ENCODE data around the gene CANT1.
A peak's percentile ranks its signal among the peaks of the same experiment; 100 is the strongest.

The CANT1 gene

GRCh38 chr17:79009397-79010303 is at the start of gene CANT1:
Gene CANT1 (minus strand): TSS chr17:79009764. CDS start chr17:78997622, 12,142 bp downstream.
- peak within 1 kb of the TSS; percentile 91 for H3K27ac ChIP-seq
- DNase-seq (ENCODE audit: low read depth, low spot score), result no peak

- no peak overlapping the region for H3K27ac ChIP-seq
- no peak for DNase-seq (ENCODE audit: low read depth, low spot score)
Measured at GRCh38 chr17:79057737-79058385, 48.3 kb upstream of the CANT1 start.

- no peak overlapping the region for H3K27ac ChIP-seq
- no peak for DNase-seq (ENCODE audit: low read depth, low spot score)
Measured at GRCh38 chr17:79055197-79055596, 45.6 kb upstream of the CANT1 start.

DNA sequence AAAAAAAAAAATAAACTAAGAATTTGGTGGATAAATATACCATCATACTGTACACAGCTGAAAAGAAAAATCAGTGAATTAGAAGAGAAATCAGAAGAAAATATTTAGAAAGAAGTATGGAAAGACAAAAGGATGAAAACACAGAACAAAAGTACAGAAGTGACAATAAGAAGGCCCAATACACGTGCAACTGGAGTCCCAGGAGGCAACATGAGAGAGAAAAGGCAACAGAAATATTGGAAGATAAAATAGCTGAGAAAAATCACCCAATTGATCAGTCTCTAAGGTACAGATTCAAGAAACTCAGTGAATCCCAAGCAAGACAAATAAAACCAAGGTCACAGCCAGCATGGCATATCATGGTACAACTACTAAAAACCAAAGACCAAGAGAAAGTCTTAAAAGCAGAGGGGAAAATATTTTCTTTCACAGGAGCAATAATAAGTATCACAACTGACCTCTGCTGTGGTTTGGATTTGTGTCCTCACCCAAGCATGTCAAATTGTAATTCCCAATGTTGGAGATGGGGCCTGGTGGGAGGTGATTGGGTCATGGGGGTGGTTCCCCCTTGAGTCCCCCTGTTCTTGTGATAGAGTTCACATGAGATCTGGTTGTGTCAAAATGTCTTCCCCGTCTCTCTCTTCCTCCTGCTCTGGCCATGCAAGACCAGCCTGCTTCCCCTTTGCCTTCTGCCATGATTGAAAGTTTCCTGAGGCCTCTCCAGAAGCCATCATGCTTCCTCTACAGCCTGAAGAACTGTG is 44.8 kb upstream of the CANT1 start:
- DNase-seq (ENCODE audit: low read depth, low spot score), result no peak
- no peak overlapping the region for H3K27ac ChIP-seq

DNA sequence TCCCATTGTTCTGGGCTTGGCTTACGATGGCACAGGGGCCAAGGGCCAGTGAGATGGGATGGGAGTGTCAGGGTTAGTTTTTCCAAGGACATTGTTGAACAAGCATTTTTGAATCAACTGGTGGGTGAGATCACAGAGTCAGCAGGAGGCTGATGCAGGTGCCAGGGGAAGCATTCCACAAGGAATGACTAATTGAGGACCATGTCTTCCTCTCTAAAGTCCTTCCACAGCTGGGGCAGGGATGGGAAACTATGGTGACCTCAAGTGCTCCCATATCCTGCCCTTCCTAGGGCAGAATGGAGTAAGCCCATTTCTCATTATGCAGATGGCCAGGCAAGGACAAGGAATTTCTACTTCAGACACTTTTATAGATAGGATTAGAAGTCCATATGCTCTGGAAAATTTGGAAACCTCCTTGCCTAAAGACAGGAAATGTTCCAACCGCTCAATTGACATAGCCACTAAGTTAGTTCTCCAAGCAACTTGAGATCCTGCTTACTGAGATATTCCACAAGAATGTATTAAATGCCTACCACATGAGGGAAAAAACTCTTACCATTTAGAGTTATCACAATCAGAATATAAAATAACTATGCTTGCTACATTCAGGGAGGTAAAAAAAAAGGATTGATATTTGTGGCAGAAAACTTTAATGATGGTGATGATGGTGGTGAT is 43.8 kb upstream of the CANT1 start:
- no peak for DNase-seq (ENCODE audit: low read depth, low spot score)
- H3K27ac ChIP-seq, result no peak overlapping the region

DNA sequence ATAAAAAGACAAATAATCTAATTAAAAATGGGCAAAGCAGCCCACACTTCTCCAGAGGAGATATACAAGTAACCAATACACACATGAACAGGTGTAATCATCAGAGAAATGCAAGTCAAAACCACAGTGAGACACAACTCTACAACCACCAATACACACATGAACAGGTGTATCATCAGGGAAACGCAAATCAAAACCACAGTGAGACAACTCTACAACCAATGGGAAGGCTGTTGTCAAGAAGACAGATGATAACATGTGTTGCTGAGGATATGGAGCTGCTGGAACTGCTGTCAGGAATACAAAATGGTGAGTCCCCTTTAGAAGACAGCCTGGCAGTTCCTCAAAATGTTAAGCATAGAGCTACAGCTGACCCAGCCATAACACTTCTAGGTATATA is 42.6 kb upstream of the CANT1 start:
- no peak for DNase-seq (ENCODE audit: low read depth, low spot score)
- H3K27ac ChIP-seq, result no peak overlapping the region

- DNase-seq (ENCODE audit: low read depth, low spot score), result no peak
- no peak overlapping the region for H3K27ac ChIP-seq
Measured at GRCh38 chr17:79051306-79051705, 41.7 kb upstream of the CANT1 start.

DNA sequence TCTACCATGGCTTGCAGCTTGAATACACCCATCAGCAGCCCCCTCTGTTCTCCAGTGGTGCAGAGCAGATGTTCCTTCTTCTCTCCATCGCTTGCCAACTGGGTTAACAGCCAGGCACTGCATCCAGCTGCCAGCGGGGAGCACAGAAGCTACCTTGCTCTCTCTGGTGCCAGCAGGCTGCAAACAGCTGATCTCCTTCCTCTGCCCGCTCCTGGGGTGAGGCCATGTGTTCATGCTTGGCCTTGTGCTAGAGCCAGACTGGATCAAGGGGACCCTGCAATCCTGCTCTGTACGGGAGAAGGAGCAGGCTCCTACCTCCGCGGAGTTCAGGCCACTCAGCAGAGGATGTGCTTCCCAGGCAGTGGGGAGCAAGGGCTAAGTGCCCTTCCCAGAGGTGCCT is 41.0 kb upstream of the CANT1 start:
- DNase-seq (ENCODE audit: low read depth, low spot score), result no peak
- H3K27ac ChIP-seq, result no peak overlapping the region

- H3K27ac ChIP-seq, result no peak overlapping the region
- no peak for DNase-seq (ENCODE audit: low read depth, low spot score)
Measured at GRCh38 chr17:79049821-79050220, 40.3 kb upstream of the CANT1 start.

DNA sequence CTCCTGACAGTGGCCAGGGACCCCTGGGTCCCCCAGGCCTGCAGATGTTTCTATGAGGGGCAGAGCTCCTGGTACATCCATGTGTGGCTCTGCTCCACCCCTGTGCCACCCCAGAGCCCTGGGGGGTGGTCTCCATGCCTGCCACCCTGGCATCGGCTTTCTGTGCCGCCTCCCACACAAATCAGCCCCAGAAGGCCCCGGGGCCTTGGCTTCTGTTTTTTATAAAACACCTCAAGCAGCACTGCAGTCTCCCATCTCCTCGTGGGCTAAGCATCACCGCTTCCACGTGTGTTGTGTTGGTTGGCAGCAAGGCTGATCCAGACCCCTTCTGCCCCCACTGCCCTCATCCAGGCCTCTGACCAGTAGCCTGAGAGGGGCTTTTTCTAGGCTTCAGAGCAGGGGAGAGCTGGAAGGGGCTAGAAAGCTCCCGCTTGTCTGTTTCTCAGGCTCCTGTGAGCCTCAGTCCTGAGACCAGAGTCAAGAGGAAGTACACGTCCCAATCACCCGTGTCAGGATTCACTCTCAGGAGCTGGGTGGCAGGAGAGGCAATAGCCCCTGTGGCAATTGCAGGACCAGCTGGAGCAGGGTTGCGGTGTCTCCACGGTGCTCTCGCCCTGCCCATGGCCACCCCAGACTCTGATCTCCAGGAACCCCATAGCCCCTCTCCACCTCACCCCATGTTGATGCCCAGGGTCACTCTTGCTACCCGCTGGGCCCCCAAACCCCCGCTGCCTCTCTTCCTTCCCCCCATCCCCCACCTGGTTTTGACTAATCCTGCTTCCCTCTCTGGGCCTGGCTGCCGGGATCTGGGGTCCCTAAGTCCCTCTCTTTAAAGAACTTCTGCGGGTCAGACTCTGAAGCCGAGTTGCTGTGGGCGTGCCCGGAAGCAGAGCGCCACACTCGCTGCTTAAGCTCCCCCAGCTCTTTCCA is 39.5 kb upstream of the CANT1 start:
- no peak overlapping the region for H3K27ac ChIP-seq
- DNase-seq (ENCODE audit: low read depth, low spot score), result no peak

DNA sequence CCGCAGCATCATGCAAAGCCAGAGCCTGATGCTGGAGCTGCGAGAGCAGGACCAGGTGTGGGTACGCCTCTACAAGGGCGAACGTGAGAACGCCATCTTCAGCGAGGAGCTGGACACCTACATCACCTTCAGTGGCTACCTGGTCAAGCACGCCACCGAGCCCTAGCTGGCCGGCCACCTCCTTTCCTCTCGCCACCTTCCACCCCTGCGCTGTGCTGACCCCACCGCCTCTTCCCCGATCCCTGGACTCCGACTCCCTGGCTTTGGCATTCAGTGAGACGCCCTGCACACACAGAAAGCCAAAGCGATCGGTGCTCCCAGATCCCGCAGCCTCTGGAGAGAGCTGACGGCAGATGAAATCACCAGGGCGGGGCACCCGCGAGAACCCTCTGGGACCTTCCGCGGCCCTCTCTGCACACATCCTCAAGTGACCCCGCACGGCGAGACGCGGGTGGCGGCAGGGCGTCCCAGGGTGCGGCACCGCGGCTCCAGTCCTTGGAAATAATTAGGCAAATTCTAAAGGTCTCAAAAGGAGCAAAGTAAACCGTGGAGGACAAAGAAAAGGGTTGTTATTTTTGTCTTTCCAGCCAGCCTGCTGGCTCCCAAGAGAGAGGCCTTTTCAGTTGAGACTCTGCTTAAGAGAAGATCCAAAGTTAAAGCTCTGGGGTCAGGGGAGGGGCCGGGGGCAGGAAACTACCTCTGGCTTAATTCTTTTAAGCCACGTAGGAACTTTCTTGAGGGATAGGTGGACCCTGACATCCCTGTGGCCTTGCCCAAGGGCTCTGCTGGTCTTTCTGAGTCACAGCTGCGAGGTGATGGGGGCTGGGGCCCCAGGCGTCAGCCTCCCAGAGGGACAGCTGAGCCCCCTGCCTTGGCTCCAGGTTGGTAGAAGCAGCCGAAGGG is 38.6 kb upstream of the CANT1 start:
- H3K27ac ChIP-seq, result no peak overlapping the region
- no peak for DNase-seq (ENCODE audit: low read depth, low spot score)

DNA sequence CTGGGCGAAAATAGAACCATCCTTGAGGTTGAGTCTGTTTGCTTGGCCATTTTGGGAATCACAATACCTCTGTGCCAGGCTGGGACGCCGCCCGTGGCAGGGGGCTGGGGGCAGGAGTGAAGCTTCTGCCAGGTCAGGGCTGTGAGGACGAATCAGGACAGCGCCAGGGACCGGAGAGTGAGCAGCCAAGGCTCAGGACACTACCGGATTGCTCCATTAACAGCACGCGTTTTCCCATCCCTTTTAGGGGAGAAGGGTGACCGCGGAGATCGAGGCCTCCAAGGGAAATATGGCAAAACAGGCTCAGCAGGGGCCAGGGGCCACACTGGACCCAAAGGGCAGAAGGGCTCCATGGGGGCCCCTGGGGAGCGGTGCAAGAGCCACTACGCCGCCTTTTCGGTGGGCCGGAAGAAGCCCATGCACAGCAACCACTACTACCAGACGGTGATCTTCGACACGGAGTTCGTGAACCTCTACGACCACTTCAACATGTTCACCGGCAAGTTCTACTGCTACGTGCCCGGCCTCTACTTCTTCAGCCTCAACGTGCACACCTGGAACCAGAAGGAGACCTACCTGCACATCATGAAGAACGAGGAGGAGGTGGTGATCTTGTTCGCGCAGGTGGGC is 37.8 kb upstream of the CANT1 start:
- DNase-seq (ENCODE audit: low read depth, low spot score), result no peak
- H3K27ac ChIP-seq, result no peak overlapping the region

- no peak for DNase-seq (ENCODE audit: low read depth, low spot score)
- H3K27ac ChIP-seq, result no peak overlapping the region
Measured at GRCh38 chr17:79046916-79047280, 37.3 kb upstream of the CANT1 start.

DNA sequence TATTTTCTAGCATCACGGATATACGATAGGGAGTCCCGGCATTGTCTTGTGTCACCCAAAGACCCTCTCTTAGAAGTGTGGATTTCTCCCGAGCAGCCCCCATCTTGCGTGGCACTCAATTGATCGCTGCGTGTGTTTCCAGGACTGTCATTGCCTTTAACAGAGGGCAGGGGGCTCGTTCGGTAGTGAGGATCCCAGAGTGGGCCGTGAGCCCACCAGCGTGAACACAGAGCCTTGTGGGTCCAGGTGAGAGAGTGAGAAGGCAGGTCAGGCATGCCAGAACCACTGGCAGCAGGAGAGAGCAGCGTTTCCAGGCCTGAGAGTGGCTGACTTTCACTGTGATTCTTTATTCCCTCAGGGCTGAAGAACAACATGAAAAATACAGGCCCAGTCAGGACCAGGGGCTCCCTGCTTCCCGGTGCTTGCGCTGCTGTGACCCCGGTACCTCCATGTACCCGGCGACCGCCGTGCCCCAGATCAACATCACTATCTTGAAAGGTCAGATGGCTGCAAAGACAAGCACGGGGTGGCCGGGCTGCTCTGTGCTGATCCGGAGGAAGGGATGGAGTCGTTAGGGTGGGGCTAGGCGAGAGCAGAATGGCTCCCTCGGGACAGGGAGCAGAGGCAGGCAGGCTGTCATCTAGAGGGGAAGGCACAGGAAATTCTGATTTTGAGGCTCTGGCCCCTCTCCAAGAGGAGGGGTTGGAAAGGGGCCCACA is 36.8 kb upstream of the CANT1 start:
- no peak for DNase-seq (ENCODE audit: low read depth, low spot score)
- H3K27ac ChIP-seq, result no peak overlapping the region

DNA sequence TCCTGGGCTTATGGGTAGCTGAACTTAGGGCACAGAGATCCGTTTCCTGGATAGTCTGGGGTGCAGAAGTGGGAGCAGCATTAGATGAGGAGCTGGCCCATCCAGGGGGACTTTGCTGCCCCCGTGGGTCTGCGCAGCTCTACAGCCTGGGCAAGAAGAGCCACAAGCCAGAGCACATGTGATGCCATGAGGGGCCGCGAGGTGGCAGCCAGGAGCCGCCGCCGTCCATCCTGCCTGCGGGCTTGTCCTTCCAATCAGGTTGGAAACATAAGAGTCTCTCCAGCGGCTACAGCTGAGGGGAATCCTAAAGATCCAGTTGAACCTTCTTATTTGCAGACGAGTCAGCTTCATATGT is 36.3 kb upstream of the CANT1 start:
- DNase-seq (ENCODE audit: low read depth, low spot score), result no peak
- no peak overlapping the region for H3K27ac ChIP-seq

- DNase-seq (ENCODE audit: low read depth, low spot score), result no peak
- H3K27ac ChIP-seq, result no peak overlapping the region
Measured at GRCh38 chr17:79045001-79045729, 35.6 kb upstream of the CANT1 start.

GRCh38 chr17:79044462-79044861 is 34.9 kb upstream of the CANT1 start:
- no peak for DNase-seq (ENCODE audit: low read depth, low spot score)
- no peak overlapping the region for H3K27ac ChIP-seq
